HEK293T (cell line): ENCODE results near the gene GRPEL1.

Experiments
- ARNT ChIP-seq: fragments of 450-650 bp; IDR thresholded peaks from 2 replicates; pipeline ENCODE4 v1.6.1; 2017; ENCODE audit warnings: mild to moderate bottlenecking
- BHLHE40 ChIP-seq: fragments of 450-650 bp; IDR thresholded peaks from 2 replicates; pipeline ENCODE4 v1.6.1; 2016; ENCODE audit warnings: mild to moderate bottlenecking, moderate library complexity, borderline replicate concordance
- ELF4 ChIP-seq: fragments of 450-650 bp; IDR thresholded peaks from 2 replicates; pipeline ENCODE4 v1.6.1; 2017; ENCODE audit warnings: antibody characterized with exemption
- FOXA1 ChIP-seq: fragments of 450-650 bp; IDR thresholded peaks from 2 replicates; pipeline ENCODE4 v1.6.1; 2016; ENCODE audit warnings: mild to moderate bottlenecking
- FOXK2 ChIP-seq: fragments of 450-650 bp; IDR thresholded peaks from 2 replicates; pipeline ENCODE4 v1.6.1; 2016; ENCODE audit warnings: mild to moderate bottlenecking
- FOXM1 ChIP-seq: fragments of 450-650 bp; IDR thresholded peaks from 2 replicates; pipeline ENCODE4 v1.6.1; 2017; ENCODE audit warnings: mild to moderate bottlenecking, borderline replicate concordance
- HDGF ChIP-seq: fragments of 450-650 bp; IDR thresholded peaks from 2 replicates; pipeline ENCODE4 v1.6.1; 2017; ENCODE audit warnings: antibody characterized with exemption, borderline replicate concordance
- L3MBTL2 ChIP-seq: fragments of 450-650 bp; conservative IDR thresholded peaks from 2 replicates; pipeline ENCODE4 v1.6.1; 2016; ENCODE audit warnings: mild to moderate bottlenecking
- LEF1 ChIP-seq: fragments of 450-650 bp; IDR thresholded peaks from 2 replicates; pipeline ENCODE4 v1.6.1; 2017; ENCODE audit warnings: mild to moderate bottlenecking, borderline replicate concordance
- PKNOX1 ChIP-seq: fragments of 450-650 bp; IDR thresholded peaks from 2 replicates; pipeline ENCODE4 v1.6.1; 2016
- SP1 ChIP-seq: fragments of 450-650 bp; IDR thresholded peaks from 2 replicates; pipeline ENCODE4 v1.6.1; 2017
- SUZ12 ChIP-seq: fragments of 450-650 bp; IDR thresholded peaks from 2 replicates; pipeline ENCODE4 v1.6.1; 2016; ENCODE audit warnings: mild to moderate bottlenecking
- TARDBP ChIP-seq: fragments of 450-650 bp; IDR thresholded peaks from 2 replicates; pipeline ENCODE4 v1.6.1; 2016
- ZNF384 ChIP-seq: fragments of 450-650 bp; IDR thresholded peaks from 2 replicates; pipeline ENCODE4 v1.6.1; 2016

DNA sequence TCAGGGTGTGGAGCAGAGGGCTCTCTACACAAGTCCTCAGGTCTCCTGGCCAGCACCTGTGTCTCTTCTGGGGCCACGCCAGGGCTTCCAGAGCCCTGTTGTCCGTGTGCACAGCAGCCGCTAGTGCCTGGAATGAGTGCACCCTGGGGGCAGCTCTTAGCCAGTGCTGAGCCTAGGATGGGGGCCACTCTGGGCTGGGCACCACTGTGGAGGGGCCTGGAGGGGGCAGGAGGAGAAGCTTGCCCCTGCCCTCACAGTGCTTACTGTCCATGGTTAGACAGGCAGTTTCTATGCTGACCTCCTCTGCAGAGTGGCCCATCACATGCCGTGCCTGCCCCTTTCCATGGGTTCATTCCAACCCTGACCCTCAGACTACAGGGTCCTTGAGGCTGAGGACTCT is 42.7 kb upstream of the GRPEL1 start:
- TF ChIP-seq SP1 (no peak), FOXM1 (no peak), ELF4 (no peak), TARDBP (no peak), FOXA1 (no peak), L3MBTL2 (no peak), HDGF (no peak), ZNF384 (no peak), SUZ12 (no peak), BHLHE40 (no peak), FOXK2 (no peak), PKNOX1 (no peak), LEF1 (no peak), ARNT (no peak)
